ENCODE data around the gene TBCCD1. TPM values are rescaled to one million over a fixed set of nuclear protein-coding genes. Genes with fewer than 3 reads are reported as not detected.

Gene TBCCD1
- total RNA-seq, 1 donor = 15.6 TPM

DNA sequence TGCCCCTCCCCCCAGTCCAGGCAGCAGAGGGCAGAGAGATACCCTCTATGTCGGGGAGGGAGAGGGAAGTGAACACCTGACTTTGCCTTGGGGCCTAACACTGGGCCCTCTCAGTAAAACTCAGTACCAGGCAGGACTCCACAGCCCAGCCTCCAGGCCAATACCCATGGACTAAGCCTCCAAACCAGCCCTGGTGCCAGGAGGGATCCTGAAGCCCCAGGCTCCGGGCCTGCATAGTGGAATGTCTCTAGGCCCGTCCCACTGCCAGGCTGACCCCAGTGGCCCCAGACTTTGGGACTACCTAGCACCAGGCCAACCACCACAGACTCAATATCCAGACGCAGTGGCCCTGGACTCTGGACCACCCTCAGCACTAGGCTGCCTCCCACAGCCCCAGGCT is 69.5 kb downstream of the TBCCD1 start:
- no peak overlapping the region for H3K27ac ChIP-seq (ENCODE audit: low read depth, low read length)
- H3K4me3 ChIP-seq (ENCODE audit: insufficient read depth, low read length) = no peak overlapping the region
- H2AFZ ChIP-seq (ENCODE audit: low read length) = no peak overlapping the region
- no peaks in the 10 kb centered on the region for H3K79me2 ChIP-seq (ENCODE audit: insufficient read depth, low read length)
- no peaks in the 10 kb centered on the region for H3K36me3 ChIP-seq (ENCODE audit: insufficient read depth, low read length)
- H4K20me1 ChIP-seq (ENCODE audit: insufficient read depth, low read length) = no peaks in the 10 kb centered on the region
- H3K4me1 ChIP-seq (ENCODE audit: insufficient read depth, low read length) = no peaks in the 10 kb centered on the region
- peaks cover 18% of the 10 kb centered on the region for H3K27me3 ChIP-seq (ENCODE audit: insufficient read depth, low read length)
- no peak overlapping the region for H3K4me2 ChIP-seq (ENCODE audit: insufficient read depth, low read length)
- TF ChIP-seq, protein P1, sequence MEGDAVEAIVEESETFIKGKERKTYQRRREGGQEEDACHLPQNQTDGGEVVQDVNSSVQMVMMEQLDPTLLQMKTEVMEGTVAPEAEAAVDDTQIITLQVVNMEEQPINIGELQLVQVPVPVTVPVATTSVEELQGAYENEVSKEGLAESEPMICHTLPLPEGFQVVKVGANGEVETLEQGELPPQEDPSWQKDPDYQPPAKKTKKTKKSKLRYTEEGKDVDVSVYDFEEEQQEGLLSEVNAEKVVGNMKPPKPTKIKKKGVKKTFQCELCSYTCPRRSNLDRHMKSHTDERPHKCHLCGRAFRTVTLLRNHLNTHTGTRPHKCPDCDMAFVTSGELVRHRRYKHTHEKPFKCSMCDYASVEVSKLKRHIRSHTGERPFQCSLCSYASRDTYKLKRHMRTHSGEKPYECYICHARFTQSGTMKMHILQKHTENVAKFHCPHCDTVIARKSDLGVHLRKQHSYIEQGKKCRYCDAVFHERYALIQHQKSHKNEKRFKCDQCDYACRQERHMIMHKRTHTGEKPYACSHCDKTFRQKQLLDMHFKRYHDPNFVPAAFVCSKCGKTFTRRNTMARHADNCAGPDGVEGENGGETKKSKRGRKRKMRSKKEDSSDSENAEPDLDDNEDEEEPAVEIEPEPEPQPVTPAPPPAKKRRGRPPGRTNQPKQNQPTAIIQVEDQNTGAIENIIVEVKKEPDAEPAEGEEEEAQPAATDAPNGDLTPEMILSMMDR (IDR thresholded peaks at IDR 0.05; ENCODE audit: extremely low read depth, low read depth, low read length) = no peak
- no peaks in the 10 kb centered on the region for H3K9me3 ChIP-seq (ENCODE audit: low read depth, low read length)
- no peak for DNase-seq (ENCODE audit: insufficient read length, low spot score, missing footprints)

DNA sequence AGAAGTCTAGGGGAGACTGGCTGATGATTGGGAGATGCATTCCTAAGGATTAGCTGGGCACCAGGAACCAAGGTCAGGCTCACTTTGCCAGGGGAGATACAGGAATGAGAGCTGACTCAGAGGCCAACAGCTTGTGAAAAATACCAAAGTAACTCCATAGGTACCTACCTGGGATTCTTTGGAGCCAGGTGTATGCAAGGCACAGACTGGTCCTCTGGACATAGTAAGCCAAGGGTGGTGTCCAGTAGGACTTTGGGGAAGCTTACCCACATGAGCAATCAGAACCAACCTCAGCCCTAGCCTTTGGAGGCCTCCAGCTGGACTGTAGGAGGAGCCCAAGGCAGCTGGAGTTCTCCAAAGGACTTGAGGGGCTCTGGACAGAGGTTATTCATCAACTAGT is 70.5 kb downstream of the TBCCD1 start:
- Histone ChIP-seq H3K36me3 (ENCODE audit: insufficient read depth, low read length) (no peaks in the 10 kb centered on the region), H3K4me2 (ENCODE audit: insufficient read depth, low read length) (no peak overlapping the region), H3K79me2 (ENCODE audit: insufficient read depth, low read length) (no peaks in the 10 kb centered on the region), H3K27ac (ENCODE audit: low read depth, low read length) (no peak overlapping the region), H4K20me1 (ENCODE audit: insufficient read depth, low read length) (no peaks in the 10 kb centered on the region), H3K9me3 (ENCODE audit: low read depth, low read length) (no peaks in the 10 kb centered on the region), H2AFZ (ENCODE audit: low read length) (no peak overlapping the region), H3K4me3 (ENCODE audit: insufficient read depth, low read length) (no peak overlapping the region), H3K4me1 (ENCODE audit: insufficient read depth, low read length) (no peaks in the 10 kb centered on the region), H3K27me3 (ENCODE audit: insufficient read depth, low read length) (peaks cover 20% of the 10 kb centered on the region)
- TF ChIP-seq, protein P1 (IDR thresholded peaks at IDR 0.05; ENCODE audit: extremely low read depth, low read depth, low read length) = no peak
- no peak for DNase-seq (ENCODE audit: insufficient read length, low spot score, missing footprints)

Other genes starting within 250 kb of the TBCCD1 start
- gene DGKG, start 205.1 kb downstream of the TBCCD1 start, total RNA-seq = 2.5 and 2.9 TPM in 2 replicates
- gene CRYGS, start 23.0 kb downstream of the TBCCD1 start, total RNA-seq = 0.88 and 1.8 TPM in 2 replicates
- gene DNAJB11, start 3.4 kb upstream of the TBCCD1 start, total RNA-seq = 33.9 and 35.8 TPM in 2 replicates
- not detected in 2 replicates for gene AHSG, start 45.7 kb upstream of the TBCCD1 start, total RNA-seq
- not detected in 2 replicates for gene FETUB, start 73.1 kb upstream of the TBCCD1 start, total RNA-seq
- gene HRG, start 98.7 kb upstream of the TBCCD1 start, total RNA-seq = not detected in 2 replicates
- gene KNG1, start 150.0 kb upstream of the TBCCD1 start, total RNA-seq = not detected in 2 replicates
- 438 and 442 TPM in 2 replicates for gene EIF4A2, start 216.2 kb upstream of the TBCCD1 start, total RNA-seq
- gene RFC4, start 239.1 kb upstream of the TBCCD1 start, total RNA-seq = 16.5 and 18.1 TPM in 2 replicates